Glutamatergic neuron (in vitro differentiated cells): ENCODE results near the gene UBE2Q1. TPM values are rescaled to one million over a fixed set of nuclear protein-coding genes. Genes with fewer than 3 reads are reported as not detected.

Experiments used
- DNase-seq: peaks from one replicate; pipeline ENCODE4 v3.0.0; 2022
- H3K27ac Mint-ChIP-seq: one replicate; pipeline ENCODE4 v1.8.0; 2020; ENCODE audit warnings: mild to moderate bottlenecking, mixed read lengths, inconsistent platforms; ENCODE audit not compliant: unreplicated experiment
- H3K27me3 Mint-ChIP-seq: one replicate; pipeline ENCODE4 v1.8.0; 2020; ENCODE audit warnings: mild to moderate bottlenecking, moderate library complexity, mixed read lengths, inconsistent platforms; ENCODE audit not compliant: unreplicated experiment
- H3K36me3 Mint-ChIP-seq: one replicate; pipeline ENCODE4 v1.8.0; 2020; ENCODE audit warnings: mild to moderate bottlenecking, mixed read lengths, inconsistent platforms; ENCODE audit not compliant: unreplicated experiment
- H3K4me1 Mint-ChIP-seq: one replicate; pipeline ENCODE4 v1.8.0; 2020; ENCODE audit warnings: mild to moderate bottlenecking, low read depth, mixed read lengths, inconsistent platforms; ENCODE audit not compliant: unreplicated experiment
- H3K4me3 Mint-ChIP-seq: one replicate; pipeline ENCODE4 v1.8.0; 2020; ENCODE audit warnings: mild to moderate bottlenecking, mixed read lengths, inconsistent platforms; ENCODE audit not compliant: unreplicated experiment
- H3K9me3 Mint-ChIP-seq: one replicate; pipeline ENCODE4 v1.8.0; 2020; ENCODE audit warnings: mild to moderate bottlenecking, moderate library complexity, mixed read lengths, inconsistent platforms; ENCODE audit not compliant: unreplicated experiment
- CTCF ChIP-seq: fragments of 200-600 bp; sonication (generic); IDR thresholded peaks from one replicate; pipeline ENCODE4 v1.5.0; 2021; ENCODE audit not compliant: partially characterized antibody, unreplicated experiment
- total RNA-seq: library from RNA; stranded (reverse); fragmentation: NEBNext Ultra II Directional; extraction: Animal tissue kit (Norgen Biotek cat#: 25700); gene quantifications from one replicate; pipeline ENCODE4 v1.2.1, GENCODE V29; 2021; ENCODE audit not compliant: unreplicated experiment

Gene UBE2Q1
- total RNA-seq, 1 donor from 2014 or later, result 80.5 TPM

- DNase-seq, result no peak
- H3K4me1 Mint-ChIP-seq, result peaks cover 29% of the 10 kb centered on the region
- peaks cover 16% of the 10 kb centered on the region for H3K9me3 Mint-ChIP-seq
- H3K27me3 Mint-ChIP-seq, result peaks cover 13% of the 10 kb centered on the region
- peaks cover 5% of the 10 kb centered on the region for H3K36me3 Mint-ChIP-seq
- no peak for TF ChIP-seq CTCF
- H3K4me3 Mint-ChIP-seq, result no peak overlapping the region
- no peak overlapping the region for H3K27ac Mint-ChIP-seq
These were observed 20.9 kb upstream of the UBE2Q1 start for GRCh38 chr1:154579374-154579773.

- Mint-ChIP-seq H3K9me3 (peaks cover 19% of the 10 kb centered on the region), H3K27me3 (peaks cover 14% of the 10 kb centered on the region), H3K27ac (no peak overlapping the region), H3K36me3 (peaks cover 5% of the 10 kb centered on the region), H3K4me1 (peaks cover 34% of the 10 kb centered on the region), H3K4me3 (no peak overlapping the region)
- TF ChIP-seq CTCF, result no peak
- no peak for DNase-seq
These were observed 19.6 kb upstream of the UBE2Q1 start for GRCh38 chr1:154578058-154578418.

GRCh38 chr1:154577346-154578057 is 19.0 kb upstream of the UBE2Q1 start:
- no peak for DNase-seq
- no peak overlapping the region for H3K4me3 Mint-ChIP-seq
- H3K4me1 Mint-ChIP-seq, result peaks cover 36% of the 10 kb centered on the region
- peaks cover 5% of the 10 kb centered on the region for H3K36me3 Mint-ChIP-seq
- peaks cover 19% of the 10 kb centered on the region for H3K9me3 Mint-ChIP-seq
- no peak for TF ChIP-seq CTCF
- H3K27me3 Mint-ChIP-seq, result peaks cover 14% of the 10 kb centered on the region
- no peak overlapping the region for H3K27ac Mint-ChIP-seq

GRCh38 chr1:154575951-154576566 is 17.6 kb upstream of the UBE2Q1 start:
- Mint-ChIP-seq H3K27ac (peak overlapping the region; percentile 56), H3K36me3 (peaks cover 11% of the 10 kb centered on the region), H3K9me3 (peaks cover 21% of the 10 kb centered on the region), H3K27me3 (peaks cover 12% of the 10 kb centered on the region), H3K4me3 (no peak overlapping the region), H3K4me1 (peaks cover 42% of the 10 kb centered on the region)
- DNase-seq, result no peak
- TF ChIP-seq CTCF, result no peak
